ENCODE results near the gene STING1. TPM values are rescaled to one million over a fixed set of nuclear protein-coding genes. Genes with fewer than 3 reads are reported as not detected.

Gene STING1
- total RNA-seq, 4 donors from 2014 or later = 28.4 to 59.9 (median 38.6) TPM

GRCh38 chr5:139524940-139525585, 42.5 kb upstream of the STING1 start:
- Histone ChIP-seq H3K27ac (no peak overlapping the region), H3K9me3 (no peaks in the 10 kb centered on the region), H3K4me1 (no peaks in the 10 kb centered on the region), H3K4me3 (replicated peaks in 1 of 3) (no peak overlapping the region), H3K27me3 (no peaks in the 10 kb centered on the region), H3K36me3 (no peaks in the 10 kb centered on the region)
- intact Hi-C loops (cut with DNase I) = no loop called here
- DNase-seq = no peak
- TF ChIP-seq POLR2A (IDR thresholded peaks at IDR 0.05) = no peak
- no peak for TF ChIP-seq CTCF (IDR thresholded peaks at IDR 0.05)
- WGBS, 2 donors = 66 to 77% methylated on average over 2 of the region's 2 CpGs

- Histone ChIP-seq H3K27ac (no peak overlapping the region), H3K36me3 (no peaks in the 10 kb centered on the region), H3K9me3 (no peaks in the 10 kb centered on the region), H3K4me3 (replicated peaks in 1 of 3) (no peak overlapping the region), H3K27me3 (no peaks in the 10 kb centered on the region), H3K4me1 (no peaks in the 10 kb centered on the region)
- DNase-seq = no peak
- intact Hi-C loops (cut with DNase I) = no loop called here
- no peak for TF ChIP-seq POLR2A (IDR thresholded peaks at IDR 0.05)
- no peak for TF ChIP-seq CTCF (IDR thresholded peaks at IDR 0.05)
- WGBS, 2 donors = 76 to 100% methylated on average over 1 to 4 of the region's 4 CpGs
Observed at GRCh38 chr5:139524446-139524845, 41.9 kb upstream of the STING1 start.

- no peak for TF ChIP-seq POLR2A (IDR thresholded peaks at IDR 0.05)
- no peak overlapping the region for H3K27ac ChIP-seq
- H3K4me1 ChIP-seq = no peaks in the 10 kb centered on the region
- H3K4me3 ChIP-seq (replicated peaks in 1 of 3) = no peak overlapping the region
- no peaks in the 10 kb centered on the region for H3K27me3 ChIP-seq
- intact Hi-C loops (cut with DNase I) = no loop called here
- no peaks in the 10 kb centered on the region for H3K9me3 ChIP-seq
- WGBS, 2 donors = 81 to 82% methylated on average over 10 of the region's 10 CpGs
- H3K36me3 ChIP-seq = no peaks in the 10 kb centered on the region
- no peak for DNase-seq
Observed at GRCh38 chr5:139523635-139524445, 41.3 kb upstream of the STING1 start.

GRCh38 chr5:139517683-139518564, 35.4 kb upstream of the STING1 start:
- WGBS, 2 donors = 14% methylated on average over 22 to 27 of the region's 56 CpGs
- intact Hi-C loops (cut with DNase I) = no loop called here
- peak; percentile 72 to 99 (median 97) for TF ChIP-seq CTCF (IDR thresholded peaks at IDR 0.05)
- peak in 1 of 2 donors; percentile 58 for TF ChIP-seq POLR2A (IDR thresholded peaks at IDR 0.05)
- DNase-seq = peak; percentile 90 to 94
- H3K4me3 ChIP-seq (replicated peaks in 1 of 3) = peak overlapping the region; percentile 16 to 35 (median 32)
- no peaks in the 10 kb centered on the region for H3K27me3 ChIP-seq
- H3K9me3 ChIP-seq = no peaks in the 10 kb centered on the region
- peaks cover 9 to 11% of the 10 kb centered on the region in 2 donors for H3K4me1 ChIP-seq
- H3K27ac ChIP-seq = peak overlapping the region; percentile 81 to 84 (median 84)
- no peaks in the 10 kb centered on the region for H3K36me3 ChIP-seq

GRCh38 chr5:139514486-139514856, 31.9 kb upstream of the STING1 start:
- WGBS, 2 donors = 75 to 93% methylated on average over 2 of the region's 2 CpGs
- intact Hi-C loops (cut with DNase I) = loop anchor here (2.0 kb wide), 1 partner anchor 92 kb away; no protein-coding TSS in a partner anchor

More at GRCh38 chr5:139514486-139514856, 31.9 kb upstream of the STING1 start:
- no peaks in the 10 kb centered on the region for H3K27me3 ChIP-seq
- H3K36me3 ChIP-seq = no peaks in the 10 kb centered on the region
- no peak overlapping the region for H3K27ac ChIP-seq
- H3K4me3 ChIP-seq (replicated peaks in 1 of 3) = no peak overlapping the region
- no peak for TF ChIP-seq CTCF (IDR thresholded peaks at IDR 0.05)
- TF ChIP-seq POLR2A (IDR thresholded peaks at IDR 0.05) = no peak
- H3K4me1 ChIP-seq = peaks cover 9 to 11% of the 10 kb centered on the region in 2 donors
- H3K9me3 ChIP-seq = no peaks in the 10 kb centered on the region
- DNase-seq = no peak
